ENCODE data around the gene IFNK.

The IFNK gene

GRCh38 chr9:27573634-27574590 lies 49.8 kb downstream of the IFNK start (continued):
- TF ChIP-seq ZBTB21 (tag by site-specific recombination; IDR thresholded peaks at IDR 0.05) (peak; percentile 98), ZNF426 (tag by site-specific recombination; IDR thresholded peaks at IDR 0.05) (no peak), KLF1 (tag by site-specific recombination; IDR thresholded peaks at IDR 0.05) (peak; percentile 46), ZSCAN23 (tag by site-specific recombination; IDR thresholded peaks at IDR 0.05) (no peak), ZNF366 (tag by site-specific recombination; conservative IDR thresholded peaks at IDR 0.05) (peak; percentile 85), HIC1 (tag by site-specific recombination; IDR thresholded peaks at IDR 0.05) (no peak), ZNF48 (tag by site-specific recombination; IDR thresholded peaks at IDR 0.05) (no peak), ZNF433 (tag by site-specific recombination; IDR thresholded peaks at IDR 0.05; ENCODE audit: low read depth) (no peak), ZNF221 (tag by site-specific recombination; IDR thresholded peaks at IDR 0.05; ENCODE audit: borderline replicate concordance) (no peak), ZNF398 (tag by site-specific recombination; IDR thresholded peaks at IDR 0.05) (no peak), ZNF274 (IDR thresholded peaks at IDR 0.05; ENCODE audit: low read length) (no peak), ZNF274 (tag by site-specific recombination; IDR thresholded peaks at IDR 0.05; ENCODE audit: borderline replicate concordance) (no peak), GLIS1 (tag by site-specific recombination; IDR thresholded peaks at IDR 0.05) (peak; percentile 71), ZNF394 (tag by site-specific recombination; IDR thresholded peaks at IDR 0.05; ENCODE audit: borderline replicate concordance) (peak; percentile 73; the same call in 1 of the 2 replicates), GLI2 (tag by site-specific recombination; IDR thresholded peaks at IDR 0.05; ENCODE audit: borderline replicate concordance, low read depth) (no peak), KLF7 (tag by site-specific recombination; IDR thresholded peaks at IDR 0.05; ENCODE audit: borderline replicate concordance) (0 out of 2 replicates have a peak, but pooled peaks have one; percentile 20), SCRT2 (tag by site-specific recombination; IDR thresholded peaks at IDR 0.05) (peak; percentile 20; the same call in 1 of the 2 replicates), PRDM10 (tag by site-specific recombination; IDR thresholded peaks at IDR 0.05) (peak; percentile 67), ZNF266 (tag by site-specific recombination; IDR thresholded peaks at IDR 0.05; ENCODE audit: low read depth) (no peak), ZNF335 (tag by site-specific recombination; conservative IDR thresholded peaks at IDR 0.05) (peak; percentile 77), ZNF664 (tag by site-specific recombination; IDR thresholded peaks at IDR 0.05) (no peak), ZNF843 (tag by site-specific recombination; IDR thresholded peaks at IDR 0.05) (0 out of 2 replicates have a peak, but pooled peaks have one; percentile 20), ZFP41 (tag by site-specific recombination; IDR thresholded peaks at IDR 0.05; ENCODE audit: borderline replicate concordance) (no peak), KLF8 (tag by site-specific recombination; IDR thresholded peaks at IDR 0.05) (peak; percentile 64), ZNF311 (tag by site-specific recombination; IDR thresholded peaks at IDR 0.05; ENCODE audit: borderline replicate concordance) (no peak), ZNF148 (tag by site-specific recombination; IDR thresholded peaks at IDR 0.05; ENCODE audit: borderline replicate concordance) (no peak), ZNF670 (tag by site-specific recombination; IDR thresholded peaks at IDR 0.05; ENCODE audit: low read depth) (no peak), KLF16 (tag by site-specific recombination; IDR thresholded peaks at IDR 0.05) (no peak), ZNF785 (tag by site-specific recombination; IDR thresholded peaks at IDR 0.05) (no peak), KLF10 (tag by site-specific recombination; IDR thresholded peaks at IDR 0.05) (peak; percentile 91)

Measured in HEK293 (cell line).